ENCODE measurements around the gene REM2. TPM values are rescaled to one million over a fixed set of nuclear protein-coding genes. Genes with fewer than 3 reads are reported as not detected.

REM2 gene
- total RNA-seq, 1 experiment from 2014 or later = 1.5 TPM

- TF ChIP-seq ATF2 (CRISPR knock-in tag; IDR thresholded peaks at IDR 0.05; ENCODE audit: borderline replicate concordance, low read depth) (no peak), OVOL2 (CRISPR knock-in tag; IDR thresholded peaks at IDR 0.05; ENCODE audit: borderline replicate concordance) (no peak)
These were observed 11.6 kb upstream of the REM2 start, which contains the start of gene LRP10 (continued) for GRCh38 chr14:22871224-22872032.

- no peaks in the 10 kb centered on the region for H3K27me3 Mint-ChIP-seq (ENCODE audit: low read depth)
- H3K36me3 Mint-ChIP-seq = peaks cover 11% of the 10 kb centered on the region
- no peaks in the 10 kb centered on the region for H3K9me3 Mint-ChIP-seq
- CTCF ChIA-PET = interaction anchor here (0.6 to 3.8 kb wide), 27 partner anchors 9 to 531 kb away, joined by 3 to 57 read pairs (median 5); partner anchors contain the start of genes ABHD4, PRMT5, RBM23 and REM2
- peaks cover 18% of the 10 kb centered on the region for H3K4me1 Mint-ChIP-seq
- DNase-seq (ENCODE audit: low spot score) (peak; percentile 94), ATAC-seq (peak; percentile 67)
- POLR2A ChIA-PET = interaction anchor here (1.0 to 4.1 kb wide), 5 partner anchors 11 to 49 kb away, joined by 3 to 32 read pairs (median 4); partner anchors contain the start of gene REM2
- H3K4me3 Mint-ChIP-seq = peak overlapping the region; percentile 83
- TF ChIP-seq HMGXB4 (CRISPR knock-in tag; IDR thresholded peaks at IDR 0.05) (0 out of 2 replicates have a peak, but pooled peaks have one; percentile 15), CTCF (IDR thresholded peaks at IDR 0.05) (peak; percentile 90), MLX (CRISPR knock-in tag; IDR thresholded peaks at IDR 0.05) (no peak), RELA (CRISPR knock-in tag; IDR thresholded peaks at IDR 0.05; ENCODE audit: borderline replicate concordance) (no peak), MAX (CRISPR knock-in tag; IDR thresholded peaks at IDR 0.05) (0 out of 2 replicates have a peak, but pooled peaks have one; percentile 32), ZNF423 (CRISPR knock-in tag; IDR thresholded peaks at IDR 0.05) (peak; percentile 70), GABPB1 (CRISPR knock-in tag; IDR thresholded peaks at IDR 0.05) (0 out of 2 replicates have a peak, but pooled peaks have one; percentile 49), SMAD3 (CRISPR knock-in tag; IDR thresholded peaks at IDR 0.05; ENCODE audit: borderline replicate concordance) (no peak), SP1 (CRISPR knock-in tag; conservative IDR thresholded peaks at IDR 0.05) (peak; percentile 51; the same call in 1 of the 2 replicates), PREB (CRISPR knock-in tag; IDR thresholded peaks at IDR 0.05; ENCODE audit: borderline replicate concordance) (no peak), NFE2L1 (CRISPR knock-in tag; IDR thresholded peaks at IDR 0.05) (0 out of 2 replicates have a peak, but pooled peaks have one; percentile 20), ZNF281 (CRISPR knock-in tag; IDR thresholded peaks at IDR 0.05) (no peak)
- H3K27ac Mint-ChIP-seq = peak overlapping the region; percentile 36
These were observed 10.8 kb upstream of the REM2 start for GRCh38 chr14:22872033-22872832.

Measured in WTC11 (cell line).